Inferior parietal cortex (tissue), 1 donor: ENCODE data around the gene AAMP.
"Not testable (repeated sequence)": the region's sequence is repeated elsewhere in the genome, so short reads cannot be mapped to it uniquely, and the experiment has no call there.

Experiments used
- DNase-seq: peaks from one replicate; pipeline ENCODE4 v3.0.0-alpha.2; 2016; ENCODE audit errors: extremely low spot score

The AAMP gene, protein sequence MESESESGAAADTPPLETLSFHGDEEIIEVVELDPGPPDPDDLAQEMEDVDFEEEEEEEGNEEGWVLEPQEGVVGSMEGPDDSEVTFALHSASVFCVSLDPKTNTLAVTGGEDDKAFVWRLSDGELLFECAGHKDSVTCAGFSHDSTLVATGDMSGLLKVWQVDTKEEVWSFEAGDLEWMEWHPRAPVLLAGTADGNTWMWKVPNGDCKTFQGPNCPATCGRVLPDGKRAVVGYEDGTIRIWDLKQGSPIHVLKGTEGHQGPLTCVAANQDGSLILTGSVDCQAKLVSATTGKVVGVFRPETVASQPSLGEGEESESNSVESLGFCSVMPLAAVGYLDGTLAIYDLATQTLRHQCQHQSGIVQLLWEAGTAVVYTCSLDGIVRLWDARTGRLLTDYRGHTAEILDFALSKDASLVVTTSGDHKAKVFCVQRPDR

DNA sequence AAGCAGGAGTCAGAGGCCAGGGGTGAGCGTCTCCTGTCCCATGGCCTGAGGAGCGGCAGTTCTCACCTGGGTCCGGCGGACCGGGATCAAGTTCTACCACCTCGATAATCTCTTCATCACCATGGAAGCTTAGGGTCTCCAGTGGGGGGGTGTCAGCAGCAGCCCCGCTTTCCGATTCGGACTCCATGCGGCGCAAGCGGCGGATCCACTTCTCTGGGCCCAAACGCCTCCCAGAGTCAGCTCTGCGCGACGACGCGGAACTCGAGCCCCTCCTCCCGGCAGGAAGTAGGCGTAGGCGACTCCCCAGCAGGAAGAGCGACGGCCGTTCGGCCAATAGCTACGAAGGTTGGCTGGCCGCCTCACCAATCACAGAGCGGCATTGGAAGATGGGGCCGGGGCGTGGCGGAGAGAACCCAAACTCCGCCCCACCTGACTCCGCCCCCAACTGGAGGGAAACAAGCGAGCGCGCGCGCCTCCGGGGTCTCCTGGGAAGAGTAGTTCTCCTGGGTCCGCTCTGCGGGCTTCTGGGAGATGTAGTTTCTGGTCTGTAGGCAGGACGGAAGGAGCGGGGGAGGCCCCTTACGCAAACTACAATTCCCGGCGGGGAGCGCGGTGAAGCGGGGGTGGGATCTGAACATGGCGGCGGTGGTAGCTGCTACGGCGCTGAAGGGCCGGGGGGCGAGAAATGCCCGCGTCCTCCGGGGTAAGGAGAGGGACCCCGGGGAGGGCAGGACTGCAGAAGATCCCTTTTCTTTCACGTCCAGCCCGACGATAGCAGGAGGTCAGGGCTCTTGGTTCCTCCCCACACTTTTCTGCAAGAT is at the start of gene AAMP, which contains the start of gene PNKD:
Gene AAMP, minus strand, starts transcription at position 238 of the 821 bp plus-strand sequence. Its CDS starts 51 bp downstream, at position 187.
Gene PNKD, plus strand, starts transcription at position 620 of the 821 bp plus-strand sequence. Its CDS starts 17 bp downstream, at position 637.
- DNase-seq = peak; percentile 99

DNA sequence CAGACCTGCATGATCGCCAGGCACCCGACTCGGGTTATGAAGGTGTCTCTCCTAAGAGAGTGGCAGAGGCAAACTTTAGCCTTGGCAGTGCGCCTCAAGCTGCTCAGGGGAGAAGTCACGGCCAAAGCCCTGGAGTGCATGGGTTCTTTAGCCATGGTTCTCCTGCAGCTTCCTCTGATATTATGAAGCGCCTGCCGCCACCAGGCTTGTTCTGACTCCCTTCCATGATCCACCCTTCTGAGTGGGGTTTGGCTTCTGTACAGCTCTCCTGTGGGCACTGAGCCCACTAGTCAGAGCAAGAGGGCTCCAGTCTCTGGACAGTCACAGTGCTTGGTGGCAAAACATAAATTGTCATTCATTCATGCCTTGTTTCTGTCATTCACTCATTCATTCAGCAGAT is 48.3 kb upstream of the AAMP start:
- DNase-seq = no peak

DNA sequence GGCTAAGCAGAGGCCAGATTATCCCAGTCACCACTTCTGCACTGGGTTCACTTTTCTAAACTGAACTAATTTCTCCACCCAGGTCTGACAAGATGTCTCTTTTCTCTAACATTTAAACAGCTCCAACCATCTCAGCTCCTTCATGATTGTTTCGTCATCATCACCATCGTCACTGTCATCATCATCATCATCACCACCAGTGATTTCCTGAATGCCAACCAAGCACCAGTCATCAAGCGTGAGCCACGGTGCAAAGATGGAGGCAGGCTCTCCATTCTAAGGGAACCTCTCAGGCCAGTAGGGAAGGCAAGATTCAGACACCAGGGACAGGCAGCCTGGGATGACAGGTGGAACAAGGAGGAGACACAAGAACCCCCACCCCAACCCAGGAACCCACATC is 47.9 kb upstream of the AAMP start:
- no peak for DNase-seq

- no peak for DNase-seq
These were observed 47.3 kb upstream of the AAMP start for GRCh38 chr2:218317303-218317630.

DNA sequence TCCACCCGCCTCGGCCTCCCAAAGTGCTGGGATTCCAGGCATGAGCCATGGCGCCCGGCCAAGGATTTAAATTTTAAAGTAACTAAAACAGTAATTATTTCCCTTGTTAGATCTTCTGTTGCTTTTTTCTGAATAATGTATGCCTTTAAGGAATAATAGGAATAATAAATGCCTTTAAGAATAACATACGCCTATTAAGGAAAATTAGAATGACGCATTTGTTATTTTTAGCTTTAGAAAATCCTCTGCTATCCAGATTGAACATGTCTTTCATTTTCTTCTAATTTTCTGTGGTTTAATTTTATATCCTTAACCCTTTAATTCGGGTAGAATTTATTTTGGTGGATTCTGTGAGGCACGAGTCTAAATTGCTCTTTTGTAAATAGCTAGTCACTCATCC is 45.5 kb upstream of the AAMP start:
- no peak for DNase-seq

DNA sequence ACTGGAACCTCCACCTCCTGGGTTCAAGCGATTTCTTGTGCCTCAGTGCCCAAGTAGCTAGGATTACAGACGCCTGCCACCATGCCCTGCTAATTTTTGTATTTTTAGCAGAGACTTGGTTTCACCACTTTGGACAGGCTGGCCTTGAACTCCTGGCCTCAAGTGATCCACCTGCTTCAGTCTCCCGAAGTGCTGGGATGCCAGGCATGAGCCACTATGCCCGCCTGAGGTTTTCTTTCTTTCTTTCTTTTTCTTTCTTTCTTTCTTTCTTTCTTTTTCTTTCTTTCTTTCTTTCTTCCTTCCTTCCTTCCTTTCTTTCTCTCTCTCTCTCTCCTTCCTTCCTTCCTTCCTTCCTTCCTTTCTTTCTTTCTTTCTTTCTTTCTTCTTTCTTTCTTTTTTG is 44.8 kb upstream of the AAMP start:
- DNase-seq = not testable (repeated sequence)

- DNase-seq = no peak
These were observed 43.4 kb upstream of the AAMP start for GRCh38 chr2:218313356-218313755.

- DNase-seq = no peak
These were observed 42.4 kb upstream of the AAMP start for GRCh38 chr2:218312267-218312756.

DNA sequence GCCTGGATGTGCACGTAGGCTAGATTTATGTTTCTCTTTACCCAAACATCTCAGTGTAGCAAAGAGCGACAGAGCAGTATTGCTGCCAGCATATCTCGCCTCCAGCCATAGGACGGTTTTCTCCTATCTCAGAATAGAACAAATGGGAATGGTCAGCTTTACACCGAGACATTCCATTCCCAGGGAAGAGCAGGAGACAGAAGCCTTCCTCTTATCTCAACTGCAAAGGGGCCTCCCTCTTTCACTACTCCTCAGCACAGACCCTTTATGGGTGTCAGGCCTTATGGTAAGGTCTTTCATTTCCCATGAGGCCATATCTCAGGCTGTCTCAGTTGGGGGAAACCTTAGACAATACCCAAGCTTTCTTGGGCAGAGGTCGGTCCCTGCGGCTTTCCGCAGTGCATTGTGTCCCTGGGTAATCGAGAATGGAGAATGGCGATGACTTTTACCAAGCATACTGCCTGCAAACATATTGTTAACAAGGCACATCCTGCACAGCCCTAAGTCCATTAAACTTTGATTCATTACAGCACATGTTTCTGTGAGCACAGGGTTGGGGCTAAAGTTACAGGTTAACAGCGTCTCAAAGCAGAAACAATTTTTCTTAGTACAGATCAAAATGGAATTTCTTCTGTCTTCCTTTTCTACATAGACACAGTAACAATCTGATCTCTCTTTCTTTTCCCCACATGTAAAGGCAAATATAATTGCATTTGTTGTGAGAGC is 41.8 kb upstream of the AAMP start:
- DNase-seq = not testable (repeated sequence)

DNA sequence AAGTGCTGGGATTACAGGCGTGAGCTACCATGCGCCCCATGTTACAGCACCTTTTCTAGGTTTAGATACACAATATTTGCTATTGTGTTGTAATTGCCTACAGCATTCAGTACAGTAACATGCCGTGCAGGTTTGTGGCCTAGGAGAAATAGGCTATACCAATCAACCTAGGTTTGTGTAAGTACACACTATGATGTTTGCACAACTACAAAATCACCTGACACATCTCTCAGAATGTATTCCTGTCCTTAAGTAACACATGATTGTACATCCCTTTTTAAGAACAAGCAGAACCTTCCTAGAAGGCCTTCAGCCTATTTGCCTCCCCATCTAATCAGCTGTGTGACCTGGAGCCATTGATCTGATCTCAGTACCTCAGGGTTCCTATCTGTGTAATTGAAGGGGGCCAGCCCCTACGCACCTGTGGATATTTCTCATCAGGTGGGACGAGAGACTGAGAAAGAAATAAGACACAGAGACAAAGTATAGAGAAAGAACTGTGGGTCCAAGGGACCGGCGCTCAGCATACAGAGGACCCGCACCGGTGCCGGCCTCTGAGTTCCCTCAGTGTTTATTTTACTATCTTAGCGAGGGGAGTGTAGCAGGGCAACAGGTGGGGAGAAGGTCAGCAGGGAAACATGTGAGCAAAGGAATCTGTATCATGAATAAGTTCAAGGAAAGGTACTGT is 41.1 kb upstream of the AAMP start:
- DNase-seq = no peak

DNA sequence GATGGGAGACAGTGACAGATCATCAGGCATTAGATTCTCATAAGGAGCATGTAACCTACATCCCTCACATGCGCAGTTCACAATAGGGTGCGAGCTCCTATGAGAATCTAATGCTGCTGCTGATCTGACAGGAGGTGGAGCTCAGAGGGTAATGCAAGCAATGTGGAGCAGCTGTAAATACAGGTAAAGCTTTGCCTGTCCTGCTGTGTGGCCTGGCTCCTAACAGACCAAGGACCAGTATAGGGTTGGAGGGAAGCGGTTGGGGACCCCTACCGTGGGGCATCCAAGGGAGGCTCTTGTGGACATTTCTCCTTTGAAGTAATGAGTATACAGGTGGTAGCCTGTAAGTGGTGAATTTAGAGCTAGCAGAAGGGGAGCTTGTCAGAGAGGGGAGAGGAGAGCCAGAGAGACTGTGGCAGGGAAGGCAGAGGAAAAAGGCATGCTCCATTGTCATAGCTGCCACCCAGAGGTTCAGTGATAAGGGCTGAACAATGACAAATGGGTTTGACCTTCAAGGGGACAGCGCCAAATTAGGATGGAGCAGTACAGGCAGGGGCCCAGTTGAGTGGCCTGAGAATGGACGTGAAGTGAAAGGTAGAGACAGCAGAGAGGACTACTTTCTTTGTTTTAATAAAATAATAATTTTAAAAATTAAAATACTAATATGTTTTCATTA is 37.6 kb upstream of the AAMP start:
- DNase-seq = no peak

DNA sequence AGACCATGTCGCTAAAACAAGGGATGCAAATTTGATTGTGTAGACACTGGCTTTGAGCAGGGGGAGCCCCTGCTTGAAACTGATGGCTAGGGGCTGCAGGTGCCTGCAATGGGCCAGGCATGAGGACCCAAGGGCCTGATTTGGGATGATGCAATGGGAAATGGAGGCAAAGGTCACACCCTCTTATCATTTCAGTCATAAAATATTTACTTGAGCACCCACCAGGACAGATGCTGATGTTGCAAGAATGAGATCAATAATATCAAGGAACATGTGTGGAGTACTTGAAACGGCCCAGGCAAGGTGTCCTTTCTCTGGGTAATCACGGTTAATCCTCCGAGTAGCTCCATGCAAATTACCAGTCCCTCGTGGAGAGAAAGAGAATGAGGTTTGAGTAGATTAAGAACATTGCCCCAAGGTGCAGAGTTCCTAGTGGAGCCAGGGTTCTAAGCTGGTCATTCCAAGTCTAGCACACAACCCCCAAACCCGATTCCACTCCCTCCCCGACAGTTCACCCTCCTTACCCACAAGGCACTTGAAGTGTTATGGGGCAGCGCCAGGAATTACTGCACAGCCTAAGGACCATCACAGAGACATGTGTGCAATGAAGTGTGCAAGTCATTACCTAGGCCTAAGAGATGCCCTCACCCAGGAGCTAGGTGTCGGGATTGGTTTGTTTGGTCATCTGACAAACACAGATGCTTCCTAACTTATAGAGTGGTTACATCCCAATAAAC is 36.4 kb upstream of the AAMP start:
- DNase-seq = no peak

DNA sequence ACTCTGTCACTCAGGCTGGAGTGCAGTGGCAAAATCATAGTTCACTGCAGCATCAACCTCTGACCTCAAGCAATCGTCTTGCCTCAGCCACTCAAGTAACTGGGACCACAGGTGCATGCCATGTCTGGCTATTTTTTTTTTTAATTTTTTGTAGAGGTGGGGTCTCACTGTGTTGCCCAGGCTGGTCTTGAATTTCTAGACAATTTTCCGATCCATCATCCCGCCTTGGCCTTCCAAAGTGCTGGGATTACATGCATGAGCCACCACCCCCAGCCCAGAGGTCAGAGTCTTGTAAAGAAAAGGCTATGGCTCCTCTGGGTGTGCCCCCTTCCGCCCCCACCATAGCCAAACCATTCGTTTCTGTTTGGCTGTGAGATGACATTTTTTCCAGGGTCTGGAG is 35.4 kb upstream of the AAMP start:
- no peak for DNase-seq

DNA sequence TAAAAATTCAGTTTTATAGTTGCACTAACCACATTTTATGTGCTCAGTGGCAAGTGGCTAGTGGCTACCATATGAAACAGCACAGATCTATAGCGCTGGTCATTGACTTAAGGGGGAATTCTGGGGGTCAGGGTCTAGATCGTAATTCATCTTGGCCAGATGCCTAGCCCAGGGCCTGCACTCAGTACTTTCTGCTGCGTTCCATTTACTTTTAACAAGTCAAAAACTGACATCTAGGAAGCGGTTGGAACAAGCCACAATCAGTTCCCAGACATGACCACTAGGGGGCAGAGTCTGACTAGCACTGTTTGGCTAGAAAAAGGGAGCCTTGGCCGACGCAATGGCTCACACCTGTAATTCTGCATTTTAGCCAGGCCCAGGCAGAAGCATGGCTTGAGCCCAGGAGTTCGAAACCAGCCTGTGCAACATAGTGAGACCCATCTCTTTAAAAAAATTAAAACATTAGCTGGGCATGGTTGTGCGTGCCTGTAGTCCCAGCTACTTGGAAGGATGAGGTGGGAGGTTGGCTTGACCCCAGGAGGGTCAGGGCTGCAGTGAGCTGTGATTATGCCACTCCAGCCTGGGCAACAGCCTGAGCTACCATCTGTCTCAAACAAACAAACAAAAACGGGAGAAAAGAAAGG is 31.4 kb upstream of the AAMP start:
- peak; percentile 93 for DNase-seq

DNA sequence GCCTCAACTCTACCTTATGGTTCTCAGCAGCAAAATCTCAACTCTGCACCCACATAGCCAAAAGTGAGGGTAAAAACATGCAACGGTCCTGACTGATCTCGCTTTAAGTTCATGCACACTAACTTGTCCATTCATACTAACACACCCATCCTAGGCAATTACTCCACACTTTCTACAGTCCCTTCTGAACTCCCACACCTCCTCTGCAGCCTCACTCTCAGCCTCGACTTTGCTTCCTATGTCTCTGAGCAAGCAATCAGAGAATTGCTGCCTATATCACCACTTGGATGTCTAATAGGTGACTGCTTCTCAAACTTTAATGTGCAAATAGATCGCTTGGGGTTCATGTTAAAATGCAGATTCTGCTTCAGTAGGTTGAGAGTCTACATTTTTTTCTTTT is 30.2 kb upstream of the AAMP start:
- no peak for DNase-seq

DNA sequence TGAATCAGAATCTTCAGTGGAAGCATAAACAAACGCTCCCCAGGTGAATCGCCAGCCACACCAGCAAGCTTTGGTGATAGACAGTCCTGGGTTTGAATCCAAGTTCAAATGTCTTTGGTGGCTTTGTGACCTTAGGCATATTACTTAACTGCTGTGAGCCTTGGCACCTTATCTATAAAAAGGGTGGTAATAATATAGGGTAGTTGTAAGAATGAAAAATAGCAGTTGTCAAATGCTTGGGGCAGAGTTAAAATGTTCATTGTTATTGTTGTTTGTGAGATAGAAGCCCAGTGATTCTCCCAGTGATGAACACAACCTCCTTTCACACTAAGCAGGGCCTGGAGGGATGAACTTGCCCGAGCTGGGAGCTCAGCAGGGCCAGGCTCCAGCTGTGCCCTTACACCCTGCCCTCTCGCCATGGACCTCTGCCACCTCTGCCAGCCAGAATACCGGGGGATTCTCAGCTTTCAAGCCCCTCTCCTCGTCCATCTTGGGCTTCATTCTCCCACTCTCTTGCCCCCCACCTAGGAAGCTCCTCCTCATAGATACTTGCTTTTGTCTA is 28.5 kb upstream of the AAMP start:
- peak; percentile 36 for DNase-seq

- no peak for DNase-seq
These were observed 26.9 kb upstream of the AAMP start for GRCh38 chr2:218296847-218297246.

DNA sequence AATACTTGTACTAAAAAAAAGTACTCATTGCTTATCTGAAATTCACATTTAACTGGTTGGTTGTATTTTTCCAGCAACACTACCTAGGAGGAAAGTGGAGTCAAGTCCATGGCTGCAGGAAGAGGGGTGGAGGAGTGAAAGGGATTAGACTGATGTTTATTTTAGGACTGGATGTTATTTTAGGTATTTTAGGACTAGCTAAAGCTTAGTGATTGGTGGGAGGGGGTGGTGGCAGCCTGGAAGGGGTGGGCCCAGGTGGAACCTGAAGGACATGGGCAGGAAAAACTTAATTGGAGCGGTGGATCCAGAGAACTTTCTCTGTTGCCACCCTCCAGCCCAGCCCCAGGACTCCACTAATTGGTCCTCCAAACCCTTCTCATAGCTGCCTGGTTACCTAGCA is 26.3 kb upstream of the AAMP start:
- DNase-seq = no peak

- DNase-seq = no peak
These were observed 25.1 kb upstream of the AAMP start for GRCh38 chr2:218295029-218295428.
